ENCODE measurements around the gene DCAF6.

Gene DCAF6

DNA sequence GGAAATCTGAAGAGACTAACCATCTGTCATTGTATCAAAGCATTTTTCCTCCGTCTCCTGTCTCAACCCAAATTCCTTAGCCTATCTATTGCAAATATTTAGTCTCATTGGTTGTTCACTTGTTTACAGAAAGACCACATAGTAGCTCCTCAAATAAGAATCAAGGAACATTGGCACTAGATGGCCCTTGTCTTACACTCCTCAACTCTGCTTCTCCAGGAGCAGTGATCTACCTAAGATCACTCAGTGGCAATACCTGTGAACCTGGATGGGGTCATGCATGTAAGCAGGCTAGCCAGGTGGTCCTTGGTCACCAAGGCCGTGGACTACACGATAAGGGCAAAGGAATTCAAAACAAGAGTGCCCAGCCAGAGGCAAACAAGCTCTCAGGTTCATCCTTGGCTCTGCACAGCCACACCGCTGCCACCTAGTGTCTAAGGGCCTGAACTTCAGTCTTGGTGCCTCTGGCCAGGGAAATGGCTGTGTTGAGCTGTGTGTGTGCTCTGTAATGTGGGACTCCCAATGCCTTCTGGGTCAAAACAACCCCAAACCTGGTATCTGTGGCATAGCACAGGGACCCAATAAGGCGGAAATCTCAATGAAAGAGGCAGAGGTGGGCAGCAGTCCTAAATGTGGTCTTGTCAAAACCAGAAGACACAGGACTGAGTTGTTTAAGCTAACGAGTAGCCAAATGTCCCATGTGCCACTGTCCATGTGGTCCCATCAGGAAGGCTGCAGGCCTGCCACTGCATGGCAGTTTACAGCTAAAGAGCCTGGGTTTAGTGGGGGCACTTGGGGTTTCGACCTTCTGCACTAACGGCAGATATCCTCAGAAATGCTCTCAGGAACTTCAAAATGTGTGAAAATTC, 145.8 kb downstream of the DCAF6 start:
- H3K4me3 ChIP-seq (ENCODE audit: low read depth, low read length) = no peak overlapping the region

DNA sequence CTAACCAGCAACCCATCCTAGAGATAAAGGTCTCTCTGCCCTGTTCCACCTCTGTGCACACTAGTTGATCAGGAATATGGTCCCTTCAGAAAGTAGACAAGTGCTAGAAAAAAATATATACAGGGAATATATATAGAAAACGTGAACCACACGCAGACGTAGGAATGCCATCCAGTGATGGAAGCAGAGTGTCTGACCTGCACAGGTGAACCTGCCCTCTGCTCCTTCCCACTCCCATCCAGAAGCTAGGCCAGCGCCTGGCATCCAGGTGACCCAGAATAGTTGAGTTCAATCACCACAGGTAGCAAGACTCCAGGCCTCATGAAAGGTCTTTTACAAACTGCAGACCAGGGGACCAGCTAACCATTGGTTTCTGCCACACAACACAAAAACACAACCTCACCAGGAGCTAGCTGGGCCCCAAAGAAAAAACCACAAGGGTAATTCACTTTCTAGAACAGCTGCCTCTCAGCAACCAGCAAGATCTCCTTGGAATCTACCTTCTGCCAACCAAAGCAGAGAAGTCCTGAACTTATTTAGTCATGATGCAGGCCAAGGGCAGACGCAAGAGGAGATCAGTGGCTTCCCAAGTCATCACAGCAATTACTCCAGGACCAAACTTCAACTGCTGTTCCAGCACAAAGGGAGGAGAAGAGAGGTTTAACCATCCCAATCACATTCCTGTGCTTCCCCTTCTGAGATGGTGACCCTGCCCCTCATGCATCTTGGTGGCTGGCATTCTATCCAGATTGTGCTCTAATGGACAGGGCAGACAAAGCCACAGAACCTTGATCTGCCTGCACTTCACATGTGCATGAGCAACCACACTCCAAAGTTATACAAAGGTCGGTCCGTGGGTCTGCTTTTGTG, 147.2 kb downstream of the DCAF6 start:
- H3K4me3 ChIP-seq (ENCODE audit: low read depth, low read length) = no peak overlapping the region
- no peak for TF ChIP-seq CTCF (IDR thresholded peaks at IDR 0.05; ENCODE audit: borderline replicate concordance, insufficient read depth, low read depth, low read length)

More for the DNA sequence above, 145.8 kb downstream of the DCAF6 start:
- TF ChIP-seq CTCF (IDR thresholded peaks at IDR 0.05; ENCODE audit: borderline replicate concordance, insufficient read depth, low read depth, low read length) = peak; percentile 97

DNA sequence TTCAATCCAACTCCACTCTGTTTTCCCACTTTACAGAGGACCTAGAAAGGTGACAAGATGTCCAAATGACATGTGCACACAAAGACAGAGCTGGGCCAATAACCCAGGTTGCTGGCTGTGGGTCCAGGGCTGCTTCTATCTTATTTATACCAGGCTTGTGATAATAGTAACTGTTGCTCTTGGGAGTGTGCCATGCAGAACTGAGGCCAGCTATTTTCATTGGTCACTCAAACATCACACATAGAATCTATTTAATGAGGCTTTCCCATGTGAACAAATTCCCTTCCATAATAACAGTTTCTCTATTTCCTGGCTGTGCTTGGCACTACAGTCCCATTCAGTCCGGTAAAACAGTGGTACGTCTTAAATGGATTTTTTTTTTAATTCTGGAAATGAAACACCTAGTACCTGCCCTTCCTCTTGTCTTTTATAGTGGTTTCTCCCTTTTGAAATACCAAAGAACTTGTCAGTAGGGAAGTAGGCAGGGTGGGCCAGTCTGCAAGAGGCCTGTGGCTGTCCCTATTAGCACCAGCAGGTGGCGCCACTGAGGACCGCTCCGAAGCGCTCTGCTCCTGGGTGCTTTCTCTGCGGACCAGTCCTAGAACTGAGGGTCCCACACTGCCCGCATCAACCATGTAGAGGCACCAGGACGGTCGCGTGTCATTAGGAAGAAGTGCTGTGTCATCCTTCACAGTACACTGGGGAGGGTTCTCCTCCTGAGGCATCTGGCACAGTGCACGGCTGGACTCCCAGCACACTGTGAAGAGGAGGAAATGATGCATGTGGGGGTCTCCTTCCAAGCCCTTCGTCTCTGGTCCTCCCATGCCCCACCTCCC, 148.1 kb downstream of the DCAF6 start:
- H3K4me3 ChIP-seq (ENCODE audit: low read depth, low read length) = no peak overlapping the region
- peak; percentile 89 for TF ChIP-seq CTCF (IDR thresholded peaks at IDR 0.05; ENCODE audit: borderline replicate concordance, insufficient read depth, low read depth, low read length)

DNA sequence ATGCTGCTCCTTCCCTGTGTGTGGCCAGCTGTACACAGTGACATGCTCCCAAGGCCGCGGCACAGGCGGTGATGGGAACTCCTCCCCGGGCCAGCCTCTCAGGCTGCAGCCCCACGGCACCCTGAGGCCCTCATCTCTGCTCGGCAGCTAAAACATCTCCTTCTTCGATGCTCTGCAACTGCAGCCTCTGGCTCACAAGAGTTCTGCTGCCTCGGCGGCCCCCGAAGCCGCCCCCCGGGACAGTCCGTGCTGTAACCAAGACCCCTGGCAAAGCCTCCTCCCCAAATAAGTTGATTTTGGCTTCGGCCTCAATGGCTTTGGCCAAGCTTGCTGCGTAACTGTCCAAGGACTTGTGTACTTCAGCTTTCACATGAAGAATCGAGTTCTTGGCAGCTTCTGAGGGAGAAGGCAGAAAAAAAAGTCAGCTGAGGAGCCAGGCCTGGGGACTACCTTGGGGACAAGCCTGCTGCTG, 149.0 kb downstream of the DCAF6 start:
- H3K4me3 ChIP-seq (ENCODE audit: low read depth, low read length) = no peak overlapping the region
- TF ChIP-seq CTCF (IDR thresholded peaks at IDR 0.05; ENCODE audit: borderline replicate concordance, insufficient read depth, low read depth, low read length) = no peak

DNA sequence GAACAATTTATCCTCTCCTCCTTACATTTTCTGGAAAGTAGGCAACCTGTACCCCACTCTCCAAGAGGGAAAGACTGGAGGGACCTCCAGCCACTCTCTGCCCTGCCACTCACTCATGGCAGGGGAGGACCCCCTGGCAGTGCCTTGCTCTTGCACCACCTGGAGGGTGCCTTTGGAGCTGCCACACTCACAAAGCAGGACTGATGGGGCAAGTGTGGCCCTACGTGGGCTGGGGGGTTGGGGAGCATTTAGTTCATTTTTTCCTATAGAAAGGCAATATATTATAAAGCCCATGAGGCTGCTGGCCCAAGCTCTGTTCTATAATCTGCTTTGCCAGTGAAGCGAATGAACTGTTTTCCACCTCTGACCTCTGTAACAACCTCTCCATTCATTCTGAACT, 150.0 kb downstream of the DCAF6 start:
- H3K4me3 ChIP-seq (ENCODE audit: low read depth, low read length) = no peak overlapping the region
- 0 out of 2 replicates have a peak, but pooled peaks have one; percentile 15 for TF ChIP-seq CTCF (IDR thresholded peaks at IDR 0.05; ENCODE audit: borderline replicate concordance, insufficient read depth, low read depth, low read length)

- no peak for TF ChIP-seq CTCF (IDR thresholded peaks at IDR 0.05; ENCODE audit: borderline replicate concordance, insufficient read depth, low read depth, low read length)
- H3K4me3 ChIP-seq (ENCODE audit: low read depth, low read length) = no peak overlapping the region
Observed at GRCh38 chr1:168087696-168088095, 151.2 kb downstream of the DCAF6 start.

All from GM12875 (cell line).